ENCODE measurements around the gene VPS16. TPM values are rescaled to one million over a fixed set of nuclear protein-coding genes. Genes with fewer than 3 reads are reported as not detected.
A peak's percentile ranks its signal among the peaks of the same experiment; 100 is the strongest.

Gene VPS16
- polyA plus RNA-seq, 1 donor (not counting 4 experiments of a cell fraction or from before 2014, with no cell fraction given), result 22.7 TPM

DNA sequence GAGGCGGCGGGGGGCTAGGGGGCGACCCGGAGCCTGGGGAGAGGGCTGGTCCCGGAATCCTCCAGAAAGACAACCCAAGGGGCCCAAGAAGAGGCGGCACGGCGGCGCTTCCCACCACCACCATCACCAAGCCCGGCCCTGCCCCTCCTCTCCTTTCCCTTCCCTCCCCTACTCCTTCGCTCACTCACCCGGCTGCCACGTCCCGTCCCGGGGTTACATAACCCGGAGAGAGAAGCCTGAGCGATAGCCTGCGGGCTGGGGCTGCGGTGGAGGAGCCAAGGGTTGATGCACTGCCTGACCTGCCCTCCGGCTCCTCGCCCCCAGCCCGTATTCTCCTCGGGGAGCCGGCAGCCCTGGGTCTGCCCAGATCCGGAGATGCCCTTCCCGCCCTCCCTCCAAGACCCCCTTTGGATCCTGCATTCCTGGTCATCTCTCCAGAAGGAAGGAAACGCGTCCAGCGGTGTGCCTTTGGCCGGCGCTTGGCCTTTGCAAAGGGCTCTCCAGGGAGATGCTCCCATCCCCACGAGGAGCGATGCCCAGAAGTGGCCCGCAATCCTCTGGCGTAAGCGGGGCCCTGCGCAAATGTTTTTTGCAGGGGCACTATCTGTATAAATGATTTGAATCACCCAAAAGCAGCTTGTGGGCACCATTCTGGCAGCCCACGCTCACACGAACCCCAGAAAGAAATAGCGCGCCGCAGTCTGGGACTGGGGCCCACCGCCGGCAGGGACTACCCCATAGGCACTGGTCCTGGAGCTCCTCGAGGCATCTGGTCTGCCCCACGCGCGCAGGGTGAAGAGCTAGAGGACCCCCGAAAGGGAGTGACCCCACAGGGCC lies 35.5 kb upstream of the VPS16 start:
- Histone ChIP-seq H3K79me2 (ENCODE audit: control insufficient read depth, insufficient read depth, low read length) (no peaks in the 10 kb centered on the region), H3K9me1 (ENCODE audit: control insufficient read depth, extremely low read depth, insufficient read depth, low read length) (no peaks in the 10 kb centered on the region), H3K9ac (ENCODE audit: control insufficient read depth, extremely low read depth, insufficient read depth, low read length) (no peak overlapping the region), H3K4me1 (ENCODE audit: control insufficient read depth, extremely low read depth, insufficient read depth, low read length) (no peaks in the 10 kb centered on the region), H4K20me1 (ENCODE audit: control insufficient read depth, extremely low read depth, insufficient read depth, low read length) (no peaks in the 10 kb centered on the region), H3K27ac (ENCODE audit: control insufficient read depth, insufficient read depth, low read length) (no peak overlapping the region), H3K27me3 (ENCODE audit: control insufficient read depth, extremely low read depth, insufficient read depth, low read length) (peaks cover 77% of the 10 kb centered on the region), H3K4me2 (ENCODE audit: control insufficient read depth, extremely low read depth, insufficient read depth, low read depth, low read length) (no peak overlapping the region), H3K4me3 (ENCODE audit: control insufficient read depth in 2 of 3, extremely low read depth in 1 of 3, insufficient read depth in 2 of 3, low read depth in 1 of 3, low read length in 3 of 3) (no peak overlapping the region), H3K9me3 (ENCODE audit: control insufficient read depth, low read depth, low read length) (peaks cover 2% of the 10 kb centered on the region), H3K36me3 (ENCODE audit: control insufficient read depth in 2 of 2, extremely low read depth in 1 of 2, insufficient read depth in 2 of 2, low read length in 2 of 2) (no peaks in the 10 kb centered on the region), H2AFZ (ENCODE audit: control insufficient read depth, low read length) (no peak overlapping the region)
- dilution Hi-C loops (cut with MboI; ENCODE audit: extremely low pct_ligation_motif_present, low sequenced_read_pairs), result no loop called here
- TF ChIP-seq, protein P1, sequence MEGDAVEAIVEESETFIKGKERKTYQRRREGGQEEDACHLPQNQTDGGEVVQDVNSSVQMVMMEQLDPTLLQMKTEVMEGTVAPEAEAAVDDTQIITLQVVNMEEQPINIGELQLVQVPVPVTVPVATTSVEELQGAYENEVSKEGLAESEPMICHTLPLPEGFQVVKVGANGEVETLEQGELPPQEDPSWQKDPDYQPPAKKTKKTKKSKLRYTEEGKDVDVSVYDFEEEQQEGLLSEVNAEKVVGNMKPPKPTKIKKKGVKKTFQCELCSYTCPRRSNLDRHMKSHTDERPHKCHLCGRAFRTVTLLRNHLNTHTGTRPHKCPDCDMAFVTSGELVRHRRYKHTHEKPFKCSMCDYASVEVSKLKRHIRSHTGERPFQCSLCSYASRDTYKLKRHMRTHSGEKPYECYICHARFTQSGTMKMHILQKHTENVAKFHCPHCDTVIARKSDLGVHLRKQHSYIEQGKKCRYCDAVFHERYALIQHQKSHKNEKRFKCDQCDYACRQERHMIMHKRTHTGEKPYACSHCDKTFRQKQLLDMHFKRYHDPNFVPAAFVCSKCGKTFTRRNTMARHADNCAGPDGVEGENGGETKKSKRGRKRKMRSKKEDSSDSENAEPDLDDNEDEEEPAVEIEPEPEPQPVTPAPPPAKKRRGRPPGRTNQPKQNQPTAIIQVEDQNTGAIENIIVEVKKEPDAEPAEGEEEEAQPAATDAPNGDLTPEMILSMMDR (optimal IDR thresholded peaks at IDR 0.05 in 1 of 3, IDR thresholded peaks at IDR 0.05 in 1 of 3, conservative IDR thresholded peaks at IDR 0.05 in 1 of 3; ENCODE audit: extremely low read depth in 1 of 3, insufficient read depth in 2 of 3, low read length in 3 of 3), result no peak
- TF ChIP-seq EZH2 (IDR thresholded peaks at IDR 0.05; ENCODE audit: low read length), result peak; percentile 3
- FAIRE-seq, result no peak
- no peak for DNase-seq (ENCODE audit: low read depth, low spot score)

DNA sequence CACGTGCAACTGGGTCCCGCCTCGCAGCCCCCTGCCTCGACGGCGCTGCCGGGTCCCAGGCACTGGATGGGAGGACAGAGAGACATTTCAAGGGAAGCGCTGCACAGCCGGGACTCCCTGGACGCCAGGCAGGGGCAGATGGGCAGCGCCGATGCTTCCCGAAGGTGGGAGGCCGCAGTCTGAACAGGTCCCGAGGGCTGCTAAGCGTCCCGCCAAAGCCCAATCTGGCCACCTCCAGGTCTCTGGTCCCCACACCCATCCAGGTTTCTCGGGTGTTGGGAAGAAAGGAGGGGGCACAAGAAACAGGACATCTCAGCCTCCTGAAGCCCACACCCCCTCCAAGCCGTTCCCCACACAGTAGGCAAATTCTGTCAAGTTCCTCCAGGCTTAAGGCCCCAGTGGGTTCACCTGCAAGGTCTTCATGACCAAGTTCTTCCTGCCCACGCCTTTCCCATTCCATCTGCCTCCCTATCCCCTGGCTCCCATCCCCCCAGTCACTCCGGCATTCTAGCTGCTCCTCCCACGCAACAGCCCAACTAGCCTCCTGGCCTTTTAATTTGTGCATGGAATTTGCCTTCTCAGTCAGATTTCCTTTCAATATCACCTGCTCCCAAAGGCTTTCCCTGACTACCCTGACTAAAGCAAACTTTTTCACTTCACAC lies 34.7 kb upstream of the VPS16 start:
- no peak overlapping the region for H3K4me2 ChIP-seq (ENCODE audit: control insufficient read depth, extremely low read depth, insufficient read depth, low read depth, low read length)
- peaks cover 2% of the 10 kb centered on the region for H3K9me3 ChIP-seq (ENCODE audit: control insufficient read depth, low read depth, low read length)
- H4K20me1 ChIP-seq (ENCODE audit: control insufficient read depth, extremely low read depth, insufficient read depth, low read length), result no peaks in the 10 kb centered on the region
- no peaks in the 10 kb centered on the region for H3K79me2 ChIP-seq (ENCODE audit: control insufficient read depth, insufficient read depth, low read length)
- peak; percentile 60 for TF ChIP-seq EZH2 (IDR thresholded peaks at IDR 0.05; ENCODE audit: low read length)
- TF ChIP-seq, protein P1 (optimal IDR thresholded peaks at IDR 0.05 in 1 of 3, IDR thresholded peaks at IDR 0.05 in 1 of 3, conservative IDR thresholded peaks at IDR 0.05 in 1 of 3; ENCODE audit: extremely low read depth in 1 of 3, insufficient read depth in 2 of 3, low read length in 3 of 3), result no peak
- H3K9ac ChIP-seq (ENCODE audit: control insufficient read depth, extremely low read depth, insufficient read depth, low read length), result no peak overlapping the region
- H3K4me1 ChIP-seq (ENCODE audit: control insufficient read depth, extremely low read depth, insufficient read depth, low read length), result no peaks in the 10 kb centered on the region
- H3K9me1 ChIP-seq (ENCODE audit: control insufficient read depth, extremely low read depth, insufficient read depth, low read length), result no peaks in the 10 kb centered on the region
- H3K27ac ChIP-seq (ENCODE audit: control insufficient read depth, insufficient read depth, low read length), result no peak overlapping the region
- DNase-seq (ENCODE audit: low read depth, low spot score) (no peak), FAIRE-seq (no peak)
- no peak overlapping the region for H3K4me3 ChIP-seq (ENCODE audit: control insufficient read depth in 2 of 3, extremely low read depth in 1 of 3, insufficient read depth in 2 of 3, low read depth in 1 of 3, low read length in 3 of 3)
- H2AFZ ChIP-seq (ENCODE audit: control insufficient read depth, low read length), result no peak overlapping the region
- dilution Hi-C loops (cut with MboI; ENCODE audit: extremely low pct_ligation_motif_present, low sequenced_read_pairs), result no loop called here
- H3K36me3 ChIP-seq (ENCODE audit: control insufficient read depth in 2 of 2, extremely low read depth in 1 of 2, insufficient read depth in 2 of 2, low read length in 2 of 2), result no peaks in the 10 kb centered on the region
- peaks cover 70% of the 10 kb centered on the region for H3K27me3 ChIP-seq (ENCODE audit: control insufficient read depth, extremely low read depth, insufficient read depth, low read length)

All from keratinocyte (primary cell).